ENCODE data around the gene CCT3.

CCT3 gene

GRCh38 chr1:156305215-156305614, 32.9 kb downstream of the CCT3 start:
- H2AFZ ChIP-seq (ENCODE audit: low read length): no peak overlapping the region
- TF ChIP-seq, protein P1, sequence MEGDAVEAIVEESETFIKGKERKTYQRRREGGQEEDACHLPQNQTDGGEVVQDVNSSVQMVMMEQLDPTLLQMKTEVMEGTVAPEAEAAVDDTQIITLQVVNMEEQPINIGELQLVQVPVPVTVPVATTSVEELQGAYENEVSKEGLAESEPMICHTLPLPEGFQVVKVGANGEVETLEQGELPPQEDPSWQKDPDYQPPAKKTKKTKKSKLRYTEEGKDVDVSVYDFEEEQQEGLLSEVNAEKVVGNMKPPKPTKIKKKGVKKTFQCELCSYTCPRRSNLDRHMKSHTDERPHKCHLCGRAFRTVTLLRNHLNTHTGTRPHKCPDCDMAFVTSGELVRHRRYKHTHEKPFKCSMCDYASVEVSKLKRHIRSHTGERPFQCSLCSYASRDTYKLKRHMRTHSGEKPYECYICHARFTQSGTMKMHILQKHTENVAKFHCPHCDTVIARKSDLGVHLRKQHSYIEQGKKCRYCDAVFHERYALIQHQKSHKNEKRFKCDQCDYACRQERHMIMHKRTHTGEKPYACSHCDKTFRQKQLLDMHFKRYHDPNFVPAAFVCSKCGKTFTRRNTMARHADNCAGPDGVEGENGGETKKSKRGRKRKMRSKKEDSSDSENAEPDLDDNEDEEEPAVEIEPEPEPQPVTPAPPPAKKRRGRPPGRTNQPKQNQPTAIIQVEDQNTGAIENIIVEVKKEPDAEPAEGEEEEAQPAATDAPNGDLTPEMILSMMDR (IDR thresholded peaks at IDR 0.05; ENCODE audit: low read length): no peak
- TF ChIP-seq EZH2phosphoT487 (IDR thresholded peaks at IDR 0.05; ENCODE audit: low read length): no peak
- TF ChIP-seq EZH2 (optimal IDR thresholded peaks at IDR 0.05; ENCODE audit: low read depth, low read length): no peak
- H3K9me2 ChIP-seq (replicated peaks; ENCODE audit: insufficient read depth, low read length): no peaks in the 10 kb centered on the region

GRCh38 chr1:156303241-156303640, 34.9 kb downstream of the CCT3 start:
- DNase-seq: no peak
- Histone ChIP-seq H3K79me2 (ENCODE audit: low read length) (no peaks in the 10 kb centered on the region), H3K36me3 (replicated peaks; ENCODE audit: insufficient read depth, low read length) (peaks cover 7% of the 10 kb centered on the region; the same call in 1 of the 2 replicates), H3K4me1 (ENCODE audit: low read length) (no peaks in the 10 kb centered on the region), H3K27ac (ENCODE audit: low read length) (no peak overlapping the region), H3K9ac (ENCODE audit: low read length) (no peak overlapping the region), H4K20me1 (ENCODE audit: insufficient read depth, low read length) (no peaks in the 10 kb centered on the region), H3K9me3 (replicated peaks; ENCODE audit: insufficient read depth, low read length) (no peaks in the 10 kb centered on the region), H3K27me3 (replicated peaks; ENCODE audit: insufficient read depth, low read length) (no peaks in the 10 kb centered on the region), H3K9me2 (replicated peaks; ENCODE audit: insufficient read depth, low read length) (no peaks in the 10 kb centered on the region), H3K4me3 (ENCODE audit: low read length) (no peak overlapping the region), H3F3A (ENCODE audit: insufficient read depth, low read length) (no peaks in the 10 kb centered on the region), H3K4me2 (ENCODE audit: low read depth, low read length) (no peak overlapping the region), H2AFZ (ENCODE audit: low read length) (no peak overlapping the region)
- TF ChIP-seq EZH2 (optimal IDR thresholded peaks at IDR 0.05; ENCODE audit: low read depth, low read length) (no peak), EZH2phosphoT487 (IDR thresholded peaks at IDR 0.05; ENCODE audit: low read length) (no peak)
- TF ChIP-seq, protein P1 (IDR thresholded peaks at IDR 0.05; ENCODE audit: low read length): no peak

More at GRCh38 chr1:156305215-156305614, 32.9 kb downstream of the CCT3 start:
- H4K20me1 ChIP-seq (ENCODE audit: insufficient read depth, low read length): no peaks in the 10 kb centered on the region
- no peak overlapping the region for H3K4me2 ChIP-seq (ENCODE audit: low read depth, low read length)
- DNase-seq: no peak
- H3K36me3 ChIP-seq (replicated peaks; ENCODE audit: insufficient read depth, low read length): peaks cover 12% of the 10 kb centered on the region; the same call in 1 of the 2 replicates
- no peaks in the 10 kb centered on the region for H3K4me1 ChIP-seq (ENCODE audit: low read length)
- peaks cover 6% of the 10 kb centered on the region; the same call in 1 of the 2 replicates for H3F3A ChIP-seq (ENCODE audit: insufficient read depth, low read length)
- no peak overlapping the region for H3K27ac ChIP-seq (ENCODE audit: low read length)
- H3K27me3 ChIP-seq (replicated peaks; ENCODE audit: insufficient read depth, low read length): no peaks in the 10 kb centered on the region
- H3K4me3 ChIP-seq (ENCODE audit: low read length): no peak overlapping the region
- H3K9ac ChIP-seq (ENCODE audit: low read length): no peak overlapping the region
- no peaks in the 10 kb centered on the region for H3K9me3 ChIP-seq (replicated peaks; ENCODE audit: insufficient read depth, low read length)
- no peaks in the 10 kb centered on the region for H3K79me2 ChIP-seq (ENCODE audit: low read length)

DNA sequence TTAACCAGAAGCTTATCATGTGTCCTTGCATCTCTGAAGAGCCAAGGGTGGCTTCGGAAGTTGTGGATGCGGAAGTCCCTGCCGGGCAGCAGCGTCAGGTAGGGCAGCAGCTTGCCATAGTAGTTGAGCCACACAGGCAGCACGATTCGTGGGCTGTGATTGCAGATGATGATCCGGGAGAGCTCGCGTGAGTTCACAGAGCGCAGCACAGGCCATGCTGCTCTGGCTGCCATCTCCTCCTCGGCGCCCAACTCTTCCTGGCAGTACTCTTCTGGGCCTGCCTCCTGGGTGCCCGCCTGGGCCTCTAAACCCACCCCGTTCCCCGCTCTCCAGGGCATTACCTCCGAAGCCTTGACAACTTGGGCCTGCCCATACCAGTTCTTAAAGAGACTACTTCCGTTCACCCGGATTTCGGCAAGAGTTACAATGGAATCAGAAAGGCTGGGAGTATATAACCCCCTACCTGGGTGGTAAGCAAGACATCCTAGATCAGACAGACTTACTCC, 39.2 kb downstream of the CCT3 start, which contains the start of gene VHLL:
Gene VHLL (minus strand): TSS at position 456 of the 506 bp plus-strand sequence. CDS start 118 bp downstream, at position 338.
- no peaks in the 10 kb centered on the region for H3K36me3 ChIP-seq (replicated peaks; ENCODE audit: insufficient read depth, low read length)
- no peak for DNase-seq
- no peaks in the 10 kb centered on the region for H3K9me3 ChIP-seq (replicated peaks; ENCODE audit: insufficient read depth, low read length)
- no peaks in the 10 kb centered on the region for H3F3A ChIP-seq (ENCODE audit: insufficient read depth, low read length)
- TF ChIP-seq EZH2phosphoT487 (IDR thresholded peaks at IDR 0.05; ENCODE audit: low read length) (no peak), EZH2 (optimal IDR thresholded peaks at IDR 0.05; ENCODE audit: low read depth, low read length) (no peak)
- TF ChIP-seq, protein P1 (IDR thresholded peaks at IDR 0.05; ENCODE audit: low read length): no peak
- no peak within 1 kb of the TSS for H3K4me3 ChIP-seq (ENCODE audit: low read length)
- no peaks in the 10 kb centered on the region for H3K27me3 ChIP-seq (replicated peaks; ENCODE audit: insufficient read depth, low read length)
- H3K79me2 ChIP-seq (ENCODE audit: low read length): peaks cover 9% of the 10 kb centered on the region
- H4K20me1 ChIP-seq (ENCODE audit: insufficient read depth, low read length): no peaks in the 10 kb centered on the region
- H3K27ac ChIP-seq (ENCODE audit: low read length): no peak within 1 kb of the TSS
- no peak within 1 kb of the TSS for H2AFZ ChIP-seq (ENCODE audit: low read length)
- H3K4me1 ChIP-seq (ENCODE audit: low read length): peaks cover 10% of the 10 kb centered on the region; the same call in 1 of the 2 replicates
- H3K9ac ChIP-seq (ENCODE audit: low read length): no peak within 1 kb of the TSS
- no peak within 1 kb of the TSS for H3K4me2 ChIP-seq (ENCODE audit: low read depth, low read length)
- H3K9me2 ChIP-seq (replicated peaks; ENCODE audit: insufficient read depth, low read length): no peaks in the 10 kb centered on the region

All from MM.1S (cell line).